Astrocyte (in vitro differentiated cells and primary cell): ENCODE measurements around the gene CCND1. TPM values are rescaled to one million over a fixed set of nuclear protein-coding genes. Genes with fewer than 3 reads are reported as not detected.

Experiments
- DNase-seq: peaks from one replicate; pipeline ENCODE4 v3.0.0-alpha.2; 2010; ENCODE audit warnings: low read depth
- FAIRE-seq: peaks from 2 replicates; lab custom pipeline; 2011; peaks lifted over from hg19 to GRCh38; lab: Jason Lieb, UNC
- H2AFZ ChIP-seq: 2 replicates; pipeline ENCODE4 v1.6.0; 2012; ENCODE audit warnings: low read depth, low read length, inconsistent platforms
- H3K27ac ChIP-seq: 2 replicates; pipeline ENCODE4 v1.5.1; 2011; ENCODE audit warnings: low read depth, low read length, inconsistent platforms
- H3K27me3 ChIP-seq: 2 replicates; pipeline ENCODE4 v1.6.0; 2011; ENCODE audit warnings: low read length, inconsistent platforms; ENCODE audit not compliant: insufficient read depth
- H3K36me3 ChIP-seq: 2 replicates; pipeline ENCODE4 v1.5.1; 2011; ENCODE audit warnings: low read length, inconsistent platforms; ENCODE audit not compliant: insufficient read depth
- H3K4me1 ChIP-seq: 2 replicates; pipeline ENCODE4 v1.5.1; 2011; ENCODE audit warnings: low read length, inconsistent platforms; ENCODE audit not compliant: insufficient read depth
- H3K4me2 ChIP-seq: 2 replicates; pipeline ENCODE4 v1.6.0; 2012; ENCODE audit warnings: low read length, inconsistent platforms
- H3K4me3 ChIP-seq: 2 replicates; pipeline ENCODE4 v1.5.1; 2011; ENCODE audit warnings: low read depth, mild to moderate bottlenecking, low read length, inconsistent platforms; ENCODE audit not compliant: insufficient read depth
- H3K79me2 ChIP-seq: 2 replicates; pipeline ENCODE4 v1.6.0; 2012; ENCODE audit warnings: mild to moderate bottlenecking, low read length, inconsistent platforms; ENCODE audit not compliant: insufficient read depth
- H3K9ac ChIP-seq: 2 replicates; pipeline ENCODE4 v1.6.0; 2012; ENCODE audit warnings: mild to moderate bottlenecking, low read length, inconsistent platforms
- H3K9me3 ChIP-seq: 2 replicates; pipeline ENCODE4 v1.5.1; 2012; ENCODE audit warnings: low read depth, mild to moderate bottlenecking, low read length, inconsistent platforms; ENCODE audit not compliant: insufficient read depth
- H4K20me1 ChIP-seq: 2 replicates; pipeline ENCODE4 v1.6.0; 2012; ENCODE audit warnings: low read length, inconsistent platforms; ENCODE audit not compliant: insufficient read depth
- H3K27ac Mint-ChIP-seq: one replicate; pipeline ENCODE4 v1.8.0; 2021; ENCODE audit warnings: mild to moderate bottlenecking, mixed read lengths; ENCODE audit not compliant: unreplicated experiment
- H3K27me3 Mint-ChIP-seq: one replicate; pipeline ENCODE4 v1.8.0; 2021; ENCODE audit warnings: low read depth, mixed read lengths; ENCODE audit not compliant: unreplicated experiment
- H3K36me3 Mint-ChIP-seq: one replicate; pipeline ENCODE4 v1.8.0; 2021; ENCODE audit warnings: low read depth, mixed read lengths; ENCODE audit not compliant: unreplicated experiment
- H3K4me1 Mint-ChIP-seq: one replicate; pipeline ENCODE4 v1.8.0; 2021; ENCODE audit warnings: low read depth, mixed read lengths; ENCODE audit not compliant: unreplicated experiment
- H3K4me3 Mint-ChIP-seq: one replicate; pipeline ENCODE4 v1.8.0; 2021; ENCODE audit warnings: mild to moderate bottlenecking, moderate library complexity, mixed read lengths; ENCODE audit not compliant: unreplicated experiment
- H3K9me3 Mint-ChIP-seq: one replicate; pipeline ENCODE4 v1.8.0; 2021; ENCODE audit warnings: mild to moderate bottlenecking, mixed read lengths; ENCODE audit not compliant: unreplicated experiment
- EZH2 ChIP-seq: IDR thresholded peaks from 2 replicates; pipeline ENCODE4 v1.6.1; 2012; ENCODE audit warnings: mild to moderate bottlenecking, low read length, inconsistent platforms; ENCODE audit not compliant: insufficient read depth
- total RNA-seq: library from RNA; stranded (reverse); gene quantifications from 2 replicates; pipeline ENCODE4 v1.2.1, GENCODE V29; 2021
- TF ChIP-seq, protein P1 (sequence below): IDR thresholded peaks from 2 replicates; pipeline ENCODE4 v1.5.1; 2011; ENCODE audit warnings: low read depth, mild to moderate bottlenecking, inconsistent platforms, low read length, moderate library complexity; ENCODE audit not compliant: insufficient read depth

Gene CCND1
- total RNA-seq, 1 donor from 2014 or later: 482 TPM

DNA sequence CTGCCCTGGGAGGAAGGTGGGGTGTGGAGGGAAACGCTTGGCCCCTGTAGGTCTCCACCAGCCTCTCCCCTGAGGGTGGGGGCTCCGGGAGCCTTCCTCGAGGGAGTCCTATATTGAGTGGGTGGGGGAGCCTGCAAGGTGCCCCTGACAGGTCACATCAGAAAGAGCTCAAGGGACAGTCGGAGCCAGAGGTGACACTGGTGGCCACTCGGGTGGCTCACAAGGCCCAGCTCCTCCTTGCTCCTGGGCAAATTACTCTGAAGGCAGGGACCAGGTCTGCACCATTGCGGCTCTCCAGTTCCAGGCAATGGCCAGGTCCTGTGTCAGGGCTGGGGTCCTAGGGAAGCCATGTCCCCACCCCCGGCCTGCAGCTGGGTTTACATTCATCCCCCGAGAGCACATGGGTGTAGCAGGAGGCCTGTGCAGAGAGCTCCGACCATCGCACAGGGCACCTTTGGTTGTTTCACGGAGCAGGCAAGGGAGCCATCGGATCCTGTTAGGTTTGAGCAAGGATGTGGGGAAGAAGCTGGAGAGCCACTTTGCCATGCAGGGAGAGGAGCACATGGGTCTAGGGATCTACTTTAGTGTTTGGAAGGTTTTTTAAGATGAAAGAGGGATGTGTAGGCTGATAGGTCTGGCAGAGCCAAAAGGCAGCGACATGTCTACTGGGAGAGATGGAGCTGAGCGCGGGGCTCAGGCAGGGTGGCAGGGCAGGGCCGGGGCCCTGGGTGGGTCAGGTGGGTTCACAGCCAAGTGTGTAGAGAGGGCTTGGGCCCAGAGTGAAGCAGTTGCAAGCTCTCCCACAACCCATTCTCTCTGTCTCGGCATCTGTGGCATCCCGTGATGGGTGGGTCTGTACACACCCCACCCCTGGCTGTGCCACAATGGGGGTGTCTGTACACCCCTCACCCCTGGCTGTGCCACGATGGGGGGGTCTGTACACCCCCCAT, 14.8 kb downstream of the CCND1 start:
- Histone ChIP-seq H3K4me1 (peaks cover 15% of the 10 kb centered on the region), H3K27ac (no peak overlapping the region), H3K9me3 (no peaks in the 10 kb centered on the region), H3K9ac (no peak overlapping the region), H3K4me2 (no peak overlapping the region), H2AFZ (no peak overlapping the region), H4K20me1 (peaks cover 43% of the 10 kb centered on the region), H3K36me3 (peaks cover 29% of the 10 kb centered on the region), H3K4me3 (no peak overlapping the region), H3K79me2 (peaks cover 2% of the 10 kb centered on the region), H3K27me3 (no peaks in the 10 kb centered on the region)
- DNase-seq: no peak
- Mint-ChIP-seq H3K4me3 (no peak overlapping the region), H3K9me3 (no peaks in the 10 kb centered on the region), H3K36me3 (peaks cover 12% of the 10 kb centered on the region), H3K4me1 (peaks cover 7% of the 10 kb centered on the region), H3K27me3 (peaks cover 4% of the 10 kb centered on the region), H3K27ac (no peak overlapping the region)
- no peak for TF ChIP-seq EZH2
- TF ChIP-seq, protein P1, sequence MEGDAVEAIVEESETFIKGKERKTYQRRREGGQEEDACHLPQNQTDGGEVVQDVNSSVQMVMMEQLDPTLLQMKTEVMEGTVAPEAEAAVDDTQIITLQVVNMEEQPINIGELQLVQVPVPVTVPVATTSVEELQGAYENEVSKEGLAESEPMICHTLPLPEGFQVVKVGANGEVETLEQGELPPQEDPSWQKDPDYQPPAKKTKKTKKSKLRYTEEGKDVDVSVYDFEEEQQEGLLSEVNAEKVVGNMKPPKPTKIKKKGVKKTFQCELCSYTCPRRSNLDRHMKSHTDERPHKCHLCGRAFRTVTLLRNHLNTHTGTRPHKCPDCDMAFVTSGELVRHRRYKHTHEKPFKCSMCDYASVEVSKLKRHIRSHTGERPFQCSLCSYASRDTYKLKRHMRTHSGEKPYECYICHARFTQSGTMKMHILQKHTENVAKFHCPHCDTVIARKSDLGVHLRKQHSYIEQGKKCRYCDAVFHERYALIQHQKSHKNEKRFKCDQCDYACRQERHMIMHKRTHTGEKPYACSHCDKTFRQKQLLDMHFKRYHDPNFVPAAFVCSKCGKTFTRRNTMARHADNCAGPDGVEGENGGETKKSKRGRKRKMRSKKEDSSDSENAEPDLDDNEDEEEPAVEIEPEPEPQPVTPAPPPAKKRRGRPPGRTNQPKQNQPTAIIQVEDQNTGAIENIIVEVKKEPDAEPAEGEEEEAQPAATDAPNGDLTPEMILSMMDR: no peak
- FAIRE-seq: no peak

DNA sequence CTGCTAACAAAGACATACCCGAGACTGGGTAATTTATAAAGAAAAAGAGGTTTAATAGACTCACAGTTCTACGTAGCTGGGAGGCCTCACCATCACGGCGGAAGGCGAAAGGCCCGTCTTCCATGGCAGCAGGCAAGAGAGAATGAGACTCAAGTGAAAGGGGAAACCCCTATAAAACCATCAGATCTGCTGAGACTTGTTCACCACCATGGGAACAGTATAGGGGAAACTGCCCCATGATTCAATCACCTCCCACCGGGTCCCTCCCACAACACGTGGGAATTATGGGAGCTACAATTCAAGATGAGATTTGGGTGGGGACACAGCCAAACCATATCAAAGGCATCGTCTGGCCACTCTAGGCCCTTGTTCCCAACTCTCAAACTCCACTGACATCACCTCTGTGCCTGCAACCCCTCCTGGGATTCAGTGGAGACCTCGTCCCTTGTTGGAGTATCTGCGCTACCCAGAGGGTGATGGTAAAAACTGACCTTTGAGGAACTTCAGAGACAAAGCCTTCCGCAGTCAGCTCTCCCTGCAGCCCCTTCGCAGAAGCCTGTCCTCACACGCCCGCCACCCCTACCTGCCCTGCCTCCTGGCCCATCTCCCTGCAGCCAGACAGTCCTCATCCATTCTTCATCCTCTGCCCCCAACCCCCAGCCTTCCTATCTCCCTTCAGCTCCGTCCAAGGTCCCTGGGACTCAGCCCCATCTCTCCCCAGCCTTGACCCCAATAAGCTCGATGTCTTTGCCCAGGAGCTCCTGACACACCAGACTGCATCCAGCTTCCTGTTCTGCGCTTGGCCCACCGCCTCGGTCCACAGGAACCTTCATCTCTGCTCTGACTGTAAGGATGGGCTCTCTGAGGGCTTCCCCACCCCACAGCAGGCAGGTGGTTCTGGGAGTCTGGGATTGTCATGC, 15.8 kb downstream of the CCND1 start:
- Histone ChIP-seq H3K9ac (no peak overlapping the region), H3K36me3 (peaks cover 20% of the 10 kb centered on the region), H3K27me3 (no peaks in the 10 kb centered on the region), H4K20me1 (peaks cover 32% of the 10 kb centered on the region), H3K9me3 (no peaks in the 10 kb centered on the region), H2AFZ (no peak overlapping the region), H3K27ac (no peak overlapping the region), H3K79me2 (no peaks in the 10 kb centered on the region), H3K4me2 (no peak overlapping the region), H3K4me3 (no peak overlapping the region), H3K4me1 (peaks cover 15% of the 10 kb centered on the region)
- Mint-ChIP-seq H3K27me3 (peaks cover 4% of the 10 kb centered on the region), H3K27ac (no peak overlapping the region), H3K9me3 (no peaks in the 10 kb centered on the region), H3K4me1 (peaks cover 7% of the 10 kb centered on the region), H3K36me3 (peaks cover 14% of the 10 kb centered on the region), H3K4me3 (no peak overlapping the region)
- TF ChIP-seq, protein P1: no peak
- no peak for TF ChIP-seq EZH2
- no peak for FAIRE-seq
- DNase-seq: no peak
